Activated CD8-positive, alpha-beta T cell treated with anti-CD3 and anti-CD28 coated beads for 36 hours (primary cell): Measurements from ENCODE around the gene TYW1B. TPM values are rescaled to one million over a fixed set of nuclear protein-coding genes. Genes with fewer than 3 reads are reported as not detected.
"Not testable (repeated sequence)": the region's sequence is repeated elsewhere in the genome, so short reads cannot be mapped to it uniquely, and the experiment has no call there.

Experiments used
- ATAC-seq: fragments of 200-7000 bp; cut with Tn5 transposase; one replicate; pipeline ENCODE4 v1.10.0; 2021; ENCODE audit warnings: mild to moderate bottlenecking, moderate library complexity
- CTCF ChIA-PET: fragments of 350-600 bp; sonication (Branson Sonifier 250); formaldehyde crosslinking; loops from one replicate; lab custom pipeline; 2021; ENCODE audit warnings: antibody characterized with exemption; lab: Charles Lee
- POLR2A ChIA-PET: fragments of 350-600 bp; sonication (Branson Sonifier 250); formaldehyde crosslinking; loops from one replicate; lab custom pipeline; 2021; ENCODE audit warnings: antibody characterized with exemption; lab: Charles Lee
- DNase-seq: peaks from one replicate; pipeline ENCODE4 v3.0.0-alpha.2; 2020
- H3K27ac Mint-ChIP-seq: one replicate; pipeline ENCODE4 v1.8.0; 2021; ENCODE audit warnings: mild to moderate bottlenecking, mixed read lengths
- H3K27me3 Mint-ChIP-seq: one replicate; pipeline ENCODE4 v1.8.0; 2021; ENCODE audit warnings: mixed read lengths
- H3K36me3 Mint-ChIP-seq: one replicate; pipeline ENCODE4 v1.8.0; 2021; ENCODE audit warnings: low read depth, mixed read lengths
- H3K4me1 Mint-ChIP-seq: one replicate; pipeline ENCODE4 v1.8.0; 2021; ENCODE audit warnings: low read depth, mixed read lengths
- H3K4me3 Mint-ChIP-seq: one replicate; pipeline ENCODE4 v1.8.0; 2021; ENCODE audit warnings: mild to moderate bottlenecking, moderate library complexity, mixed read lengths
- H3K9me3 Mint-ChIP-seq: one replicate; pipeline ENCODE4 v1.8.0; 2021; ENCODE audit warnings: mixed read lengths
- CTCF ChIP-seq: fragments of 200-600 bp; IDR thresholded peaks from one replicate; pipeline ENCODE4 v1.8.0; 2022; ENCODE audit warnings: antibody characterized with exemption, mild to moderate bottlenecking
- intact Hi-C: fragments of 100-400 bp; cut with micrococcal nuclease; formaldehyde crosslinking; loops from one replicate; pipeline ENCODE4 v1.10.0; 2022
- total RNA-seq, 2 experiments: library from RNA; stranded (reverse); gene quantifications; one replicate each; pipeline ENCODE4 v1.2.3, GENCODE V29; 2021

TYW1B gene
- total RNA-seq, 2 experiments from 2014 or later: 1.6 to 1.8 TPM

DNA sequence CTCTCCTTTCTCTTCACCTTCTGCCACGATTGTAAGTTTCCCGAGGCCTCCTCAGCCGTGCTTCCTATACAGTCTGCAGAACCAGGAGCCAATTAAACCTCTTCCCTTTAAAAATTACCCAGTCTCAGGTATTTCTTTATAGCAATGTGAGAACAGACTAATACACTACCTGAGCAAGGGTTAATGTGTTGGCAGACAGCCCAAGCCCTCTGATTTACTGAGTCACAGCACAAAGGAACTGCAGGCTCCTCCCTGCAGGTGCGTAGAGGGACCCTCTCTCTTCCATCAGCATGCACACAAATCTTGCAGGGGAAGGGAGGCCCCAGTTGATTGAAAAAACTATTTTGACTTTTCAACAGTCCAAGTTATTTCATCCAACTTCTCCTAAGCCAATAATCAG lies 271.3 kb downstream of the TYW1B start:
- H3K36me3 Mint-ChIP-seq, POLR2A ChIA-PET, CTCF ChIA-PET, DNase-seq, H3K27me3 Mint-ChIP-seq, H3K27ac Mint-ChIP-seq, ATAC-seq, H3K9me3 Mint-ChIP-seq, intact Hi-C loops, H3K4me3 Mint-ChIP-seq, H3K4me1 Mint-ChIP-seq: not testable (repeated sequence)

- H3K9me3 Mint-ChIP-seq, H3K36me3 Mint-ChIP-seq, H3K4me3 Mint-ChIP-seq, H3K27ac Mint-ChIP-seq, DNase-seq, H3K27me3 Mint-ChIP-seq, CTCF ChIA-PET, POLR2A ChIA-PET, intact Hi-C loops, ATAC-seq, H3K4me1 Mint-ChIP-seq: not testable (repeated sequence)
Observed at GRCh38 chr7:72555238-72555637, 272.8 kb downstream of the TYW1B start.

DNA sequence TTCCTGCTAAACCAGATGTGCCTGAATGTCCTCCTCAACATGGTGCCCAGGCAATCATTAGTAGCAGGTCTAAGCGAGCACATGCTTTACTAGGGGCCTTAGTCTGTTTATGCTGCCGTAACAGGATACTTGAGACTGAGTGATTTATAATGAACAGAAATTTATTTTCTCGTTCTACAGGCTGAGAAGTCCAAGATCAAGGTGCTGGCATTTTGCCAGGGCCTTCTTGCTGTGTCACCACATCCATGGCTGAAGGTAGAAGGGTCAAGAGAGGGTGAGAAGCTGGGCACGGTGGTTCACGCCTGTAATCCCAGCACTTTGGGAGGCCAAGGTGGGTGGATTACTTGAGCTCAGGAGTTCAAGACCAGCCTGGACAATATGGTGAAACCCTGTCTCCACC lies 273.6 kb downstream of the TYW1B start:
- H3K4me3 Mint-ChIP-seq, H3K27me3 Mint-ChIP-seq, POLR2A ChIA-PET, DNase-seq, intact Hi-C loops, H3K9me3 Mint-ChIP-seq, ATAC-seq, CTCF ChIA-PET, H3K27ac Mint-ChIP-seq, H3K4me1 Mint-ChIP-seq, H3K36me3 Mint-ChIP-seq: not testable (repeated sequence)

GRCh38 chr7:72550454-72550853 lies 277.5 kb downstream of the TYW1B start:
- H3K27ac Mint-ChIP-seq, H3K36me3 Mint-ChIP-seq, H3K4me1 Mint-ChIP-seq, ATAC-seq, intact Hi-C loops, POLR2A ChIA-PET, H3K4me3 Mint-ChIP-seq, H3K27me3 Mint-ChIP-seq, CTCF ChIA-PET, H3K9me3 Mint-ChIP-seq: not testable (repeated sequence)
- peak; percentile 10 for DNase-seq

GRCh38 chr7:72546586-72547237 lies 281.3 kb downstream of the TYW1B start:
- CTCF ChIA-PET: interaction anchor here (0.6 kb wide), 1 partner anchor 222 kb away, joined by 3 read pairs; no protein-coding TSS in a partner anchor
- H3K4me3 Mint-ChIP-seq, H3K9me3 Mint-ChIP-seq, ATAC-seq, H3K36me3 Mint-ChIP-seq, intact Hi-C loops, H3K4me1 Mint-ChIP-seq, H3K27ac Mint-ChIP-seq, H3K27me3 Mint-ChIP-seq, POLR2A ChIA-PET: not testable (repeated sequence)
- peak; percentile 8 for DNase-seq

DNA sequence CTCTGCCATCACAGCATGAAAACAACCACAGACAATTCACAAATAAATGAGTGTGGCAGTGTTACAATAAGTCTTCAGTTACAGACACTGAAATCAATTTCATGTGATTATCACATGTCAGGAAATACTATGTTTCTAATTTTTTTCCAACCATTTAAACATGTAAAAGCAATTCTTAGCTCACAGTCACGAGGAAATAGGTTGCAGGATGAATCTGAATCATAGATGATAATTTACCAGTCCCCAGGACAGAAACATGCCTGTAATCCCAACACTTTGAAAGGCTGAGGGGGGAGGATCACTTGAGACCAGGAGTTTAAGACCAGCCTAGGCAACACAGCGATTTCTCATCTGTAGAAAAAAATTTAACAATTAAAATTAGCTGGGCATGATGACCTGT lies 283.5 kb downstream of the TYW1B start:
- ATAC-seq, H3K4me3 Mint-ChIP-seq, H3K27ac Mint-ChIP-seq, H3K36me3 Mint-ChIP-seq, H3K9me3 Mint-ChIP-seq, DNase-seq, H3K27me3 Mint-ChIP-seq, POLR2A ChIA-PET, CTCF ChIA-PET, intact Hi-C loops, H3K4me1 Mint-ChIP-seq: not testable (repeated sequence)

GRCh38 chr7:72540923-72541322 lies 287.1 kb downstream of the TYW1B start:
- Mint-ChIP-seq H3K36me3 (no peaks in the 10 kb centered on the region), H3K27ac (no peak overlapping the region), H3K4me1 (no peaks in the 10 kb centered on the region), H3K9me3 (no peaks in the 10 kb centered on the region), H3K27me3 (no peaks in the 10 kb centered on the region), H3K4me3 (no peak overlapping the region)
- ChIA-PET POLR2A (no interaction called here), CTCF (no interaction called here)
- intact Hi-C loops: no loop called here
- no peak for TF ChIP-seq CTCF
- ATAC-seq: no peak
- DNase-seq: no peak

- H3K9me3 Mint-ChIP-seq: no peaks in the 10 kb centered on the region
- H3K4me3 Mint-ChIP-seq: no peak overlapping the region
- ChIA-PET POLR2A (no interaction called here), CTCF (no interaction called here)
- TF ChIP-seq CTCF: no peak
- no peak for ATAC-seq
- H3K4me1 Mint-ChIP-seq: no peaks in the 10 kb centered on the region
- intact Hi-C loops: no loop called here
- no peaks in the 10 kb centered on the region for H3K27me3 Mint-ChIP-seq
- H3K36me3 Mint-ChIP-seq: no peaks in the 10 kb centered on the region
- no peak overlapping the region for H3K27ac Mint-ChIP-seq
- no peak for DNase-seq
Observed at GRCh38 chr7:72540106-72540611, 287.8 kb downstream of the TYW1B start.
